Uterus (tissue), 2 donors: ENCODE measurements around the gene CERS6.
"Not testable (repeated sequence)": the region's sequence is repeated elsewhere in the genome, so short reads cannot be mapped to it uniquely, and the experiment has no call there.

Experiments
- CTCF ChIP-seq, 4 experiments: fragments of 200-600 bp in 2 of 4; fragments of 450-650 bp in 2 of 4; sonication (generic) in 2 of 4; IDR thresholded peaks; one replicate each; pipeline ENCODE4 v1.5.1; 2016 to 2019; ENCODE audit warnings: antibody characterized with exemption in 4 of 4, mild to moderate bottlenecking in 2 of 4, moderate library complexity in 1 of 4
- POLR2A ChIP-seq, 2 donors: fragments of 450-650 bp; IDR thresholded peaks; one replicate each; pipeline ENCODE4 v1.6.1; 2016; ENCODE audit warnings: antibody characterized with exemption in 2 of 2, mild to moderate bottlenecking in 1 of 2, moderate library complexity in 1 of 2

- TF ChIP-seq POLR2A, CTCF (IDR thresholded peaks at IDR 0.05): not testable (repeated sequence)
Measured at GRCh38 chr2:168768357-168768756, 312.3 kb downstream of the CERS6 start.
